HUES6 (cell line): ENCODE results near the gene RAD51B.
"Not testable (repeated sequence)": the region's sequence is repeated elsewhere in the genome, so short reads cannot be mapped to it uniquely, and the experiment has no call there.

Source experiments
- H3K27ac ChIP-seq: 2 replicates; pipeline ENCODE4 v1.7.0; 2013; ENCODE audit warnings: low read depth, mild to moderate bottlenecking, low read length, inconsistent platforms
- H3K27me3 ChIP-seq: 2 replicates; pipeline ENCODE4 v1.6.1; 2013; ENCODE audit warnings: low read length; ENCODE audit not compliant: control insufficient read depth, insufficient read depth
- H3K36me3 ChIP-seq: 2 replicates; pipeline ENCODE4 v1.6.1; 2013; ENCODE audit warnings: low read length; ENCODE audit not compliant: control insufficient read depth, insufficient read depth
- H3K4me1 ChIP-seq: 2 replicates; pipeline ENCODE4 v1.6.1; 2013; ENCODE audit warnings: low read length; ENCODE audit not compliant: control insufficient read depth, insufficient read depth
- H3K4me3 ChIP-seq: 2 replicates; pipeline ENCODE4 v1.5.1; 2013; ENCODE audit warnings: low read depth, low read length
- H3K9ac ChIP-seq: one replicate; pipeline ENCODE4 v1.6.1; 2013; ENCODE audit warnings: mild to moderate bottlenecking, low read length
- H3K9me3 ChIP-seq: 2 replicates; pipeline ENCODE4 v1.6.1; 2013; ENCODE audit warnings: low read depth, low read length; ENCODE audit not compliant: control insufficient read depth, insufficient read depth

RAD51B gene

GRCh38 chr14:67806246-67806645 lies 13.3 kb upstream of the RAD51B start:
- Histone ChIP-seq H3K9me3 (no peaks in the 10 kb centered on the region), H3K9ac (no peak overlapping the region), H3K27me3 (no peaks in the 10 kb centered on the region), H3K36me3 (peaks cover 88% of the 10 kb centered on the region), H3K4me1 (no peaks in the 10 kb centered on the region), H3K4me3 (no peak overlapping the region), H3K27ac (no peak overlapping the region)

GRCh38 chr14:67814821-67815220 lies 4.8 kb upstream of the RAD51B start:
- H3K9me3 ChIP-seq, result no peaks in the 10 kb centered on the region
- peaks cover 28% of the 10 kb centered on the region for H3K36me3 ChIP-seq
- no peak overlapping the region for H3K27ac ChIP-seq
- H3K9ac ChIP-seq, result no peak overlapping the region
- peak overlapping the region; percentile 83; the same call in 1 of the 2 replicates for H3K4me3 ChIP-seq
- peaks cover 4% of the 10 kb centered on the region for H3K4me1 ChIP-seq
- no peaks in the 10 kb centered on the region for H3K27me3 ChIP-seq

GRCh38 chr14:67815573-67816225 lies 3.9 kb upstream of the RAD51B start:
- Histone ChIP-seq H3K9me3 (no peaks in the 10 kb centered on the region), H3K36me3 (peaks cover 21% of the 10 kb centered on the region), H3K27ac (0 out of 2 replicates have a peak overlapping the region, but pooled peaks have one; percentile 12), H3K27me3 (no peaks in the 10 kb centered on the region), H3K4me3 (peak overlapping the region; percentile 83), H3K4me1 (peaks cover 8% of the 10 kb centered on the region), H3K9ac (peak overlapping the region; percentile 72)

- Histone ChIP-seq H3K4me3 (peak within 1 kb of the TSS; percentile 83), H3K27ac (0 out of 2 replicates have a peak within 1 kb of the TSS, but pooled peaks have one; percentile 12), H3K36me3 (peaks cover 16% of the 10 kb centered on the region), H3K9me3 (no peaks in the 10 kb centered on the region), H3K4me1 (peaks cover 16% of the 10 kb centered on the region), H3K27me3 (no peaks in the 10 kb centered on the region), H3K9ac (peak within 1 kb of the TSS; percentile 72)
Observed at GRCh38 chr14:67816326-67817002, 3.1 kb upstream of the RAD51B start, which contains the start of gene ZFYVE26. Gene ZFYVE26, minus strand, starts transcription at chr14:67816590. Its CDS starts 627 bp downstream, at chr14:67815963.

- Histone ChIP-seq H3K36me3 (peaks cover 7% of the 10 kb centered on the region), H3K27ac (no peak overlapping the region), H3K4me1 (peaks cover 19% of the 10 kb centered on the region), H3K27me3 (no peaks in the 10 kb centered on the region), H3K4me3 (no peak overlapping the region), H3K9me3 (no peaks in the 10 kb centered on the region), H3K9ac (no peak overlapping the region)
Observed at GRCh38 chr14:67817750-67818438, 1.7 kb upstream of the RAD51B start.

- not testable (repeated sequence) for H3K4me3 ChIP-seq, H3K36me3 ChIP-seq, H3K27ac ChIP-seq, H3K9ac ChIP-seq, H3K27me3 ChIP-seq, H3K9me3 ChIP-seq
- H3K4me1 ChIP-seq, result peaks cover 19% of the 10 kb centered on the region
Observed at GRCh38 chr14:67818476-67818875, 1.1 kb upstream of the RAD51B start.

GRCh38 chr14:67820428-67820971 lies 921 bp downstream of the RAD51B start:
- Histone ChIP-seq H3K4me3 (peak overlapping the region; percentile 89), H3K4me1 (peaks cover 19% of the 10 kb centered on the region), H3K27me3 (no peaks in the 10 kb centered on the region), H3K27ac (peak overlapping the region; percentile 26; the same call in 1 of the 2 replicates), H3K36me3 (peaks cover 5% of the 10 kb centered on the region; the same call in 1 of the 2 replicates), H3K9me3 (no peaks in the 10 kb centered on the region), H3K9ac (peak overlapping the region; percentile 90)

- Histone ChIP-seq H3K9me3 (no peaks in the 10 kb centered on the region), H3K27me3 (no peaks in the 10 kb centered on the region), H3K36me3 (peaks cover 11% of the 10 kb centered on the region; the same call in 1 of the 2 replicates), H3K4me3 (peak overlapping the region; percentile 89), H3K9ac (peak overlapping the region; percentile 90), H3K27ac (peak overlapping the region; percentile 9; the same call in 1 of the 2 replicates), H3K4me1 (peaks cover 19% of the 10 kb centered on the region)
Observed at GRCh38 chr14:67821121-67821520, 1.5 kb downstream of the RAD51B start.

GRCh38 chr14:67831113-67831512 lies 11.5 kb downstream of the RAD51B start:
- H3K27me3 ChIP-seq, result no peaks in the 10 kb centered on the region
- no peaks in the 10 kb centered on the region for H3K9me3 ChIP-seq

GRCh38 chr14:67833403-67833802 lies 13.8 kb downstream of the RAD51B start:
- H3K36me3 ChIP-seq, result peaks cover 6% of the 10 kb centered on the region; the same call in 1 of the 2 replicates
- H3K27ac ChIP-seq, result no peak overlapping the region
- no peaks in the 10 kb centered on the region for H3K9me3 ChIP-seq
- no peaks in the 10 kb centered on the region for H3K4me1 ChIP-seq
- no peak overlapping the region for H3K4me3 ChIP-seq
- no peaks in the 10 kb centered on the region for H3K27me3 ChIP-seq
- H3K9ac ChIP-seq, result no peak overlapping the region

More at GRCh38 chr14:67831113-67831512, 11.5 kb downstream of the RAD51B start:
- Histone ChIP-seq H3K36me3 (peaks cover 18% of the 10 kb centered on the region), H3K4me1 (no peaks in the 10 kb centered on the region), H3K4me3 (no peak overlapping the region), H3K27ac (no peak overlapping the region), H3K9ac (no peak overlapping the region)
